GM13977 (cell line): Measurements from ENCODE around the gene LRP5.

Source experiments
- DNase-seq: peaks from one replicate; pipeline ENCODE4 v3.0.0; 2012; ENCODE audit warnings: low spot score
- in situ Hi-C: fragments of 300-500 bp; cut with MboI; formaldehyde crosslinking; loops from one replicate; pipeline ENCODE4 v1.12.0; 2022; ENCODE audit warnings: low sequenced_read_pairs, low pct_unique_long_range_greater_than_20kb, mixed read lengths, inconsistent platforms; ENCODE audit not compliant: unreplicated experiment
- TF ChIP-seq, protein P1 (sequence below): IDR thresholded peaks from 2 replicates; pipeline ENCODE4 v1.5.1; 2012; ENCODE audit warnings: mild to moderate bottlenecking, control low read depth; ENCODE audit not compliant: insufficient read depth; ENCODE audit errors: extremely low read depth, missing control alignments

The LRP5 gene

DNA sequence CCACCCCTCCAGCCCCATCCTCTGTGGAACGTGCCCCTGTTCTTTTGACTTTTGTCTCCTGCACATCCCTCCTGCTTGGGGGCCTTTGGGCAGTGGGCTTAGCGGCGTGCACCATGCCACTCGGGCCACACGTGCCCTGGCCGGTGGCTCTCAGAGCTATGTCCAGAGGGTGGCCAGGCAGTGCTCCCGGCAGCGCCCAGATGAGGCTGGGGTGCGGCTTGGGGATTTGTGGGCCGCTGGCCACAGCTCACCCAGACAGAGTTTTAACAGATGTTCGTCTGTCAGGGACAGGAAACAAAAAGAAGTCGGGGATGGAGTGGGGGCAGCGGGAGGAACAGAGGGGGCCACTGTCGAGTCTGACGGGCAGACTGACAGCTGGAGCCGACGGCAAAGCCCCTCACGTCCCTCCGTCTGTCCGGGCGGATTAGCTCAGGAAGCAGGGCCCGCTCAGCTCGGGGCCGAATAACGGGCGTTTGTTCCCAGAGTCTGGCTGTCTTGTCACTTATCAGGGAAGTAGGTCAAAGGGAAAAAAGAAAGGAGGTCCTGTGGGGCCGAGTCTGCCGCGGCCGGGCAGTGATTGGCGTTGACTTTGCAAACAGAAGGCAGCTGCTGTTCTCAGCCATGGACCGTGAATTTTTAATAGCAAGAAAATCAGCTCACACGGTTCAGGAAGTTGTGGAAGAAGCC is 61.6 kb downstream of the LRP5 start:
- TF ChIP-seq, protein P1, sequence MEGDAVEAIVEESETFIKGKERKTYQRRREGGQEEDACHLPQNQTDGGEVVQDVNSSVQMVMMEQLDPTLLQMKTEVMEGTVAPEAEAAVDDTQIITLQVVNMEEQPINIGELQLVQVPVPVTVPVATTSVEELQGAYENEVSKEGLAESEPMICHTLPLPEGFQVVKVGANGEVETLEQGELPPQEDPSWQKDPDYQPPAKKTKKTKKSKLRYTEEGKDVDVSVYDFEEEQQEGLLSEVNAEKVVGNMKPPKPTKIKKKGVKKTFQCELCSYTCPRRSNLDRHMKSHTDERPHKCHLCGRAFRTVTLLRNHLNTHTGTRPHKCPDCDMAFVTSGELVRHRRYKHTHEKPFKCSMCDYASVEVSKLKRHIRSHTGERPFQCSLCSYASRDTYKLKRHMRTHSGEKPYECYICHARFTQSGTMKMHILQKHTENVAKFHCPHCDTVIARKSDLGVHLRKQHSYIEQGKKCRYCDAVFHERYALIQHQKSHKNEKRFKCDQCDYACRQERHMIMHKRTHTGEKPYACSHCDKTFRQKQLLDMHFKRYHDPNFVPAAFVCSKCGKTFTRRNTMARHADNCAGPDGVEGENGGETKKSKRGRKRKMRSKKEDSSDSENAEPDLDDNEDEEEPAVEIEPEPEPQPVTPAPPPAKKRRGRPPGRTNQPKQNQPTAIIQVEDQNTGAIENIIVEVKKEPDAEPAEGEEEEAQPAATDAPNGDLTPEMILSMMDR: no peak
- in situ Hi-C loops: no loop called here
- no peak for DNase-seq

DNA sequence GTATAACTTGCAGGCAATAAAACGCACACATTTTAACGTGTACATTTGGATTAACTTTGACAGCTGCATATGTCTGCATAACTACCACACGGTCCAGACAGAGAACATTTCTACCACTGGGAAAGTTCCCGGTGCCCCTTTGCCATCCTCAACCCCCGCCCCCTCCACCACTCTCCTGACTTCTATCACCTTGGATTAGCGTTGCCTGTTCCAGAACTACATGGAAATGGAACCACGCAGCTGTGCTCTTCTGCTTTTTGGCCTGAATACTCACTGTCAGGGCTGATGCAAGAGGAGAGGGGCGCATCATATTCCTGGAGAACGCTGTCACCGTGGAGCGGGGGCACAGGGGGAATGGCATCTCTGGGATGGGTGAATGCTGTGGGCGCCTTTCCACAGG is 62.1 kb downstream of the LRP5 start:
- TF ChIP-seq, protein P1: no peak
- in situ Hi-C loops: no loop called here
- DNase-seq: no peak

DNA sequence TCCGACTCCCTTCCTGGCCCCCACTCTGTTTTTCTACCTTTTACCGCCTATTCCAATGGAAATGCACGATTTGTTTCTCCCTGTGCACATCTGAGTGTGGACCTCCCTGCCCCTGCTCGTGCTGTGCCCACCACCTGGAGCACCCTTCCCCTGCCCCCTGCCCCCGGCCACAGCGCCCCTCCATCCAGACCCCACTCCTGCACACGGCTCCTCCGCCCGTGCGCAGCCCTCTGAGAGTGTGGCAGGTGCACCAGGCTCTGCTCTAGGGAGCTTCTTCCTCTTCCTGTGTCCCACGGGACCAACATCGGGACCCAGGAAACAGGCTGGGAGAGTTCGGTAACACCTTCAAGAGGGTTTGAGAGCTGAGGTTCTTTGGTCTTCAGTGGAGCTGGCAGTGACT is 62.9 kb downstream of the LRP5 start:
- TF ChIP-seq, protein P1: no peak
- no peak for DNase-seq
- in situ Hi-C loops: no loop called here

DNA sequence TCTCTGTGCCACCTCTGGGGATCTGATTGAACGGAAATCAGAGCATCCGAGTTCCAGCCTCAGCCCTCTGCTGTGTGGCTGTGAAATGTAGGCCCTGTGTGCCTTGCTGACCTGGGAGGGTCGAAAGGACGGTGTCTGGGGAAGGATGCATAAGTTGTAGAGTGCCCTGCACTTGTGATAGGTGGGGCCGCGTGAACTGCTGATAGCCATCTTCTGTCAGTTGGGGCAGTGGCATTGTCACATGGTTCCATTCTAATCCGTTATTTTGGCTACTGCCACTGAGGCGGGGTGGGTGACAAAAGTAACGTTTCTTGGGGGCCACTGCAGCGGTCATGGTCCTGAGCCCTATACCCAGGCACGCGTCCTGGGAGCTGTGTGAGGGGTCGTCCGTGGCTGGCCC is 63.4 kb downstream of the LRP5 start:
- in situ Hi-C loops: no loop called here
- TF ChIP-seq, protein P1: no peak
- DNase-seq: no peak

DNA sequence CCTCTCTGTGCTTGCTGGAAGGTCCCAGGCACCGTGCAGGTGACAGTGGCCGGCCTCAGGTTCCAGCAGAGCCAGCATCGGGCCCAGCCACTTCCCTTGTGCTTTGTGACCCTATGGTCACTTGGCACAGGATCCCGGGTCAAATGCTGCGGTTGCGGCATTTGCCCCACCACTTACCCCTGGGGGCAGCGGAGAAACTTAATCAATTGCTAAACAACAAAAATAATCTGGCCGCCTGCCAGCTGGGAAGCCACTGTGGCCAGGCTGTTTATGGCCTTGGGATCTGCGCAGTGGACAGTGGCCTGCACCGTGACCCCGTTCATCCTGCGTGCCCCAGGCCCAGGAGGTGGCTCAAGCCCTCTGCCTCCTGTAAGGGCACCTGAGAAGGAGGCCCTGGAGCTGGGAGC is 65.0 kb downstream of the LRP5 start:
- in situ Hi-C loops: no loop called here
- DNase-seq: no peak
- TF ChIP-seq, protein P1: no peak

DNA sequence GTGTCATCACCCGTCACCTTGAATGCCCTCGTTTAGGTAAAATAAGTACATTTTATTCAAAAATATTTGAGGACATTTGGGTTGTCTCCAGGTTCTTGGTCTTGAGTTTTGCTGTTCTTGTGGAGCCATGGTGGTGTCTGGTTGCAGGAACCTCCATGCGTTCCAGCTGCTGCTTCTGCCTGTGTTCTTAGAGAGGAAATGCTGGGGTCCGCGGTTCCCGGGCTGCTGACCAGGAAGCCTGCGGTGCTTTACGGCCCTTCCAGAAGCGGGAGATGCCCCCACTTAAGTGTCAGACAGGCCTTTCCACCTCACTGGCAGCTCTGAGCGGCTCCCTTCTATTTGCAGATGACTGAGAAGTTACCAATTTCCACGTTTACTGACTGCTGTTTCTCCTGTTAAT is 66.8 kb downstream of the LRP5 start:
- TF ChIP-seq, protein P1: no peak
- DNase-seq: no peak
- in situ Hi-C loops: no loop called here
